ENCODE results near the gene INSRR. TPM values are rescaled to one million over a fixed set of nuclear protein-coding genes. Genes with fewer than 3 reads are reported as not detected.

Gene INSRR
- total RNA-seq, 1 experiment from 2014 or later: not detected

- BruUV-seq (replicated peaks): no TSS peak
- Histone ChIP-seq H3F3A (ENCODE audit: low read length, unreplicated experiment) (no peaks in the 10 kb centered on the region), H3K4me1 (ENCODE audit: insufficient read depth, low read length) (peaks cover 45% of the 10 kb centered on the region), H4K20me1 (ENCODE audit: low read length) (no peaks in the 10 kb centered on the region), H2AFZ (ENCODE audit: low read length) (no peak overlapping the region), H3K9me2 (replicated peaks; ENCODE audit: low read length) (no peaks in the 10 kb centered on the region), H3K36me3 (ENCODE audit: low read depth, low read length) (no peaks in the 10 kb centered on the region), H3K9ac (ENCODE audit: low read length) (peak overlapping the region; percentile 65), H3K27me3 (ENCODE audit: low read length) (no peaks in the 10 kb centered on the region), H3K27ac (ENCODE audit: low read length) (peak overlapping the region; percentile 83), H3K4me3 (ENCODE audit: low read length) (peak overlapping the region; percentile 15; the same call in 1 of the 2 replicates), H3K4me2 (ENCODE audit: low read length) (peak overlapping the region; percentile 54), H3K9me3 (ENCODE audit: low read length) (no peaks in the 10 kb centered on the region), H3K79me2 (ENCODE audit: low read length) (no peaks in the 10 kb centered on the region)
- ATAC-seq (no peak), DNase-seq (no peak)
- ChIA-PET POLR2A (ENCODE audit: unreplicated experiment) (no interaction called here), CTCF (no interaction called here)
- TF ChIP-seq CTCF (conservative IDR thresholded peaks at IDR 0.05; ENCODE audit: low read depth, low read length) (no peak), EZH2 (IDR thresholded peaks at IDR 0.05; ENCODE audit: low read length, unreplicated experiment) (no peak), EZH2phosphoT487 (IDR thresholded peaks at IDR 0.05; ENCODE audit: borderline replicate concordance, low read length) (no peak)
- intact Hi-C loops (cut with micrococcal nuclease): no loop called here
Observed at GRCh38 chr1:156815961-156816422, 42.9 kb downstream of the INSRR start.

GRCh38 chr1:156815307-156815826 lies 43.5 kb downstream of the INSRR start:
- Histone ChIP-seq H3K9me3 (ENCODE audit: low read length) (no peaks in the 10 kb centered on the region), H3K9ac (ENCODE audit: low read length) (peak overlapping the region; percentile 66), H4K20me1 (ENCODE audit: low read length) (no peaks in the 10 kb centered on the region), H2AFZ (ENCODE audit: low read length) (no peak overlapping the region), H3K9me2 (replicated peaks; ENCODE audit: low read length) (no peaks in the 10 kb centered on the region), H3K4me3 (ENCODE audit: low read length) (no peak overlapping the region), H3K79me2 (ENCODE audit: low read length) (no peaks in the 10 kb centered on the region), H3K27me3 (ENCODE audit: low read length) (no peaks in the 10 kb centered on the region), H3K36me3 (ENCODE audit: low read depth, low read length) (no peaks in the 10 kb centered on the region), H3K4me2 (ENCODE audit: low read length) (peak overlapping the region; percentile 25), H3F3A (ENCODE audit: low read length, unreplicated experiment) (no peaks in the 10 kb centered on the region), H3K27ac (ENCODE audit: low read length) (peak overlapping the region; percentile 83), H3K4me1 (ENCODE audit: insufficient read depth, low read length) (peaks cover 45% of the 10 kb centered on the region)
- DNase-seq (peak; percentile 69), ATAC-seq (peak; percentile 45)
- intact Hi-C loops (cut with micrococcal nuclease): no loop called here
- TF ChIP-seq CTCF (conservative IDR thresholded peaks at IDR 0.05; ENCODE audit: low read depth, low read length) (0 out of 2 replicates have a peak, but pooled peaks have one; percentile 20), EZH2 (IDR thresholded peaks at IDR 0.05; ENCODE audit: low read length, unreplicated experiment) (no peak), EZH2phosphoT487 (IDR thresholded peaks at IDR 0.05; ENCODE audit: borderline replicate concordance, low read length) (no peak)
- POLR2A ChIA-PET (ENCODE audit: unreplicated experiment): no interaction called here
- CTCF ChIA-PET: no interaction called here
- BruUV-seq (replicated peaks): no TSS peak

DNA sequence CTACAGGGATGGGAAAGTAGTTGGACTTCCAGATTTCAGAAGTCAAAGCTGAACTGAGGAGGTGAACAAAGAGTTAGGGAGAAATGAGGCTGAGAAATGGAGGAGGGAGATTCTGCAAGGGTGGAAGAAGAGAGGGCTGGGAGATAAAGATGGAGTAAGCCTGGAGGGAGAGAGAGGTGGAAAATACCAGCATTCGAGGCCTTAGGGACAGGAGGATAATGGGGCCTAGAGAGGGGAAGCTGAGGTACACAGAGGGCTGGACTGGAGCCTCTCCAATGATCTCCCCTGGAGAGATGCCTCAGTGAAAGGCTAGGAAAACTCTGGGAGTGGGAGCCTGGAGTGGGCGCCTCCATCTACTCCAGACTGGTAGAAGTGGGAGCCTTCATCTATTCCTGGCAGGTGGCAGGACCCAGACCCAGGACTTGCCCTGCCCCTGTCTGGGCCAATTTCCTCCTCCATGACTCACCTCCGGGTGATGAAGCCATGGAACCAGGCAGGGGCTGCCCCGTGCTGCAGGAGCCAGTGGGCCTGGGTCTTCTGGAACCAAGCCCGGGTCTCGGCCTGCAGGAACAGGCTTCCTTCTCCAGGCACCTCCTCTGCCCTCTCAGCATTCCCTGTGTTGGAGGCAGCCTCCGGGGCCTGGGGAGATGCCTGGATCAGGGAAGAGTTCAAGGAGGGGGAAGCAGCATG lies 44.2 kb downstream of the INSRR start:
- ChIA-PET POLR2A (ENCODE audit: unreplicated experiment) (no interaction called here), CTCF (interaction anchor here (0.6 to 0.7 kb wide), 2 partner anchors 45 to 78 kb away, joined by 9 to 12 read pairs; no protein-coding TSS in a partner anchor)
- H3K27ac ChIP-seq (ENCODE audit: low read length): peak overlapping the region; percentile 83

More for the DNA sequence above, 44.2 kb downstream of the INSRR start:
- ATAC-seq (peak; percentile 61), DNase-seq (peak; percentile 57)
- BruUV-seq (replicated peaks): no TSS peak
- no peaks in the 10 kb centered on the region for H3F3A ChIP-seq (ENCODE audit: low read length, unreplicated experiment)
- no peaks in the 10 kb centered on the region for H3K79me2 ChIP-seq (ENCODE audit: low read length)
- no peaks in the 10 kb centered on the region for H3K9me2 ChIP-seq (replicated peaks; ENCODE audit: low read length)
- peak overlapping the region; percentile 82 for H3K4me2 ChIP-seq (ENCODE audit: low read length)
- peaks cover 45% of the 10 kb centered on the region for H3K4me1 ChIP-seq (ENCODE audit: insufficient read depth, low read length)
- no peaks in the 10 kb centered on the region for H3K27me3 ChIP-seq (ENCODE audit: low read length)
- H3K36me3 ChIP-seq (ENCODE audit: low read depth, low read length): no peaks in the 10 kb centered on the region
- no peaks in the 10 kb centered on the region for H4K20me1 ChIP-seq (ENCODE audit: low read length)
- no peaks in the 10 kb centered on the region for H3K9me3 ChIP-seq (ENCODE audit: low read length)
- H3K4me3 ChIP-seq (ENCODE audit: low read length): no peak overlapping the region
- peak overlapping the region; percentile 66 for H3K9ac ChIP-seq (ENCODE audit: low read length)
- H2AFZ ChIP-seq (ENCODE audit: low read length): peak overlapping the region; percentile 75; the same call in 1 of the 2 replicates
- TF ChIP-seq EZH2phosphoT487 (IDR thresholded peaks at IDR 0.05; ENCODE audit: borderline replicate concordance, low read length) (no peak), CTCF (conservative IDR thresholded peaks at IDR 0.05; ENCODE audit: low read depth, low read length) (no peak), EZH2 (IDR thresholded peaks at IDR 0.05; ENCODE audit: low read length, unreplicated experiment) (no peak)
- intact Hi-C loops (cut with micrococcal nuclease): no loop called here

All from PC-3 (cell line).